Stimulated activated CD8-positive, alpha-beta memory T cell treated with anti-CD3 and anti-CD28 coated beads, Interleukin-15, amount 100 ng/mL, for 1 hour (primary cell): ENCODE results near the gene CHID1.

ENCODE experiments used
- DNase-seq: peaks from one replicate; pipeline ENCODE4 v3.0.0-alpha.2; 2020; ENCODE audit warnings: low read depth

CHID1 gene

DNA sequence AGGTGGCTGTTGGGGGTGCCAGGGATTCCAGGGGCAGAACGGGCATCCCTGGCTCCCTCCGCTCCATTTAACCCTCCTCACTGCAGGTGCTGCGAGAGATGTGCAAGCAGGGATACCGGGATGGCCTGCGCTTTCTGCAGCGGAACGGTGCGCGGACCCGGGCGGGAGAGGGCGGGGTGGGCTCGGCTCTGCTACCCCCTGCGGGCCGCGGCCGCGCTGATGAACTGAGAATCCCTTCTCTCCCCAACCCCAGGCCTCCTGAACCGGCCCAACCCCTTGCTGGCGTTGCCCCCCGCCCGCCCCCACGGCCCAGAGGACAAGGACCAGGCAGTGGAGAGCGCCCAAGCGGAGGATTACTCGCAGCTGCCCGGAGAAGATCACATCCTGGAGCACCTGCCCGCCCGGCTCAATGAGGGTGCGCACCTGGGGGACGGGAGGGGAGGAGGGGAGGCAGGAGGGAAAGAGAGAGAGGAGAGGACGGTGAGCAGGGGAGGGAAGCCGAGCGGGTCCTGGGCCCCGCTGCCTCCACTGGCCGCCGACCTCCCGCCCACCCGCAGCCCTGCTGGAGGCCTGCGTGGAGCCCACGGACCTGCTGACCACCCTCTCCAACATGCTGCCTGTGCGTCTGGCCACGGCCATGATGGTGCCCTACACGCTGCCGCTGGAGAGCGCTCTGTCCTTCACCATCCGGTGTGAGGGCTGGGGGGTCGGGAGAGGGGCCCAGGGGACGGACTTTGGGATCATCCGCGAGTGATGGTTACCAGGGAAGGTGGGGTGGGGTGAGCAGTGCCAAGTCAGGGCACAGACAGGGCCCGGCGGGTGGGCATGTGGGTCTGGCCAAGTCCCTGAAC, 86.9 kb downstream of the CHID1 start:
- DNase-seq: no peak

DNA sequence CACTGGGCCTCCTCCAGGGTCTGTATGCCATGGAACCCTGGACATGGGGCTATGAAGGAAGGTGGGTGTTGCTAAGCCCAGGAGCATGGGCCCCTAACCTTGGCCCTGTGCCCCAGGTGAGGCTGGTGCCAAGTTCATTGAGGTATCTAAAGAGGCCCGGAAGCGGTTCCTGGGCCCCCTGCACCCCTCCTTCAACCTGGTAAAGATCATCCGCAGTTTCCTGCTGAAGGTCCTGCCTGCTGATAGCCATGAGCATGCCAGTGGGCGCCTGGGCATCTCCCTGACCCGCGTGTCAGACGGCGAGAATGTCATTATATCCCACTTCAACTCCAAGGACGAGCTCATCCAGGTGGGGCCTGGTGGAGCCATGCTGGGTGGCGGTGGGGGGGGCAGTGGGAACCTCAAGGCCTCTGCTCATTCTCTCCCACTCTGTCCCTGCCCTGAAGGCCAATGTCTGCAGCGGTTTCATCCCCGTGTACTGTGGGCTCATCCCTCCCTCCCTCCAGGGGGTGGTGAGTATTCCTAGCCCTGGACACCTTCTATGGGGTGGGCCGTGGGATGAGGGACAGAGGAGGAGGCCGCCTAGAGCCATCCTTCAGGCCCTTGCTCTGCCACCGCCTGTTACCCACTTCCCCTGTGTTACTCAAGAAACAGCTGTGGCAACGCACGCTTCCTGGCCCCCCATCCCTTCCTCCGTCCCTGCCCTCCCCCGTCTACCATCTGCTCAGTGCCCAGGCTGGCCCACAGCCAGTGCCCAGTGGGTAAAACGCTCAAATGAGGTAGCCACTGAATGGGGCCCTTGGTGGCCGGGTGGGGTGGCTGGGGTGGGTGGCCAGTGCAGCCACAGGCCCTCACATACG, 88.9 kb downstream of the CHID1 start:
- no peak for DNase-seq

DNA sequence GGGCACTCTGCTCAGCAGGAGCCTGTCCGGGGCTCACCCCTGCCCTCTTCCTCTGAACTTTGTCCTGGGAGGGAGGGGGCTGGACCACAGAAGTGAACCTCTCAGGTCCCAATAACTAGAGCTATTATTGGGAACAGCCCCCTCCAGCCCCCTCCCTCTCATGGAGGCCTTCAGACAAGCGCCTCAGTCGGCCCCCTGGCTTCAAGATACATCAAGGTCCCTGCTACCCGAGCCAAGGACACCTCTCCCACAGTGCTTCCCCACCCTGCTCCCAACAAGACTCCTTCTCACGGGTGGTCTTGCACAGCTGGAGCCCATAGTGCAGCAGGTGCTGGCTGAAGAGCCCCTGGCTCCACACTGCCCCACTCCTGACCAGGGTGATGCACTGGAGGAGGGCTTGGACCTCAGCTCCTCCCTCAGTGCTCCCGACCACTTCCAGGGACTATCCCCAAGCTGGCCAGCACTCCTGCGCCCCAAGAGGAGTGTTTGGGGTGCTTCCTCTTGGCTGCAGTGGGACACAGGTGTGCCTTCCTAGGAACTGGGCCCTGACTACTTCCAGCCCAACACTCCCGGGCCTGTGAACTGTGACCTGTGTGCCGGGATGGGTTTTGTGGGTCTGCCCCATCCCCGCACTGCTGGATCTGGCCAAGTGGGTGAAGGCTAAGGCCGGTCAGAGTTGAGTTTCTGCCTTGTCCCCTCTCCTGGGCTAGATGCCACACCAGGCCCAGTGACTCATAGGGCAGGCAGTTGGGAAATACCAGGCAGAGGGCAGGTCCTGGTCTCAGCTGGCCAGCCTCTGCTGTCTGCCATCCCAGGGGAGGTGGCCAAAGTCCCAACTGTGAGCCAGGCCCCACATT, 89.7 kb downstream of the CHID1 start:
- DNase-seq: no peak

DNA sequence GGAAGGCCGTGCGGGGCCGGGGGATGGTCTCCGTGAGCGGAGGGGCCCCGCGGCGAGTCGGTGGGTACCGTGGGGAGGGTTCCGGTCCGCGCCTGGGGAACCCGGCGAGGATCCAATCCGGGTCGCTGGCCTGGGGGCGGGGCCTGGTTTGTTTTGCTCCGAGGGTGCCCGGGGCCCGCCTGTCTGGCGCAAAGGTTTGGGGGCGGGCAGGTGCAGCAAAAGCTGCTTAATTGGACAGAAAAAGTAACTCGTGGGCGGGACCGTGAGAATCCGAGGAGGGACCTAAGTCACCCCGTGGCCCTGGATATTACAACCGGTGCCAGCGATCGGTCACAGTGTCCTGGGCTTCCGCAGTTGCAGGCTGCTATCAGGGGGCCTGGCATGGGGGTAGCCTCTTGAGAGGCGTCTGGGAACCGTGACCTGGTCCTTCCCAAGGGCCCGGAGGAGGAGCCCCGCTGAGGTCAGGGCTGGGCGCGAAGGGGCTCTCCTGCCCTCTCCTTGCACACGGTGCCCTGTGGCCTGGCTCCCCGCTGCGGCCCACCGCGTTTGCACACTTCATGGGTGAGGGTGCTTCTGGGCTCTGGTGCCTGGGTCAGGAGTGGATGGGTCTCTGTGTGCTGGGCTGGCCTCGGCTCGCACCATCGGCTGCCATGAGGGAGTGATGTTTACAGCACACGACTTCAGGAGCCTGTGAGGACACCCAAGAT, 90.5 kb downstream of the CHID1 start:
- DNase-seq: peak; percentile 88

DNA sequence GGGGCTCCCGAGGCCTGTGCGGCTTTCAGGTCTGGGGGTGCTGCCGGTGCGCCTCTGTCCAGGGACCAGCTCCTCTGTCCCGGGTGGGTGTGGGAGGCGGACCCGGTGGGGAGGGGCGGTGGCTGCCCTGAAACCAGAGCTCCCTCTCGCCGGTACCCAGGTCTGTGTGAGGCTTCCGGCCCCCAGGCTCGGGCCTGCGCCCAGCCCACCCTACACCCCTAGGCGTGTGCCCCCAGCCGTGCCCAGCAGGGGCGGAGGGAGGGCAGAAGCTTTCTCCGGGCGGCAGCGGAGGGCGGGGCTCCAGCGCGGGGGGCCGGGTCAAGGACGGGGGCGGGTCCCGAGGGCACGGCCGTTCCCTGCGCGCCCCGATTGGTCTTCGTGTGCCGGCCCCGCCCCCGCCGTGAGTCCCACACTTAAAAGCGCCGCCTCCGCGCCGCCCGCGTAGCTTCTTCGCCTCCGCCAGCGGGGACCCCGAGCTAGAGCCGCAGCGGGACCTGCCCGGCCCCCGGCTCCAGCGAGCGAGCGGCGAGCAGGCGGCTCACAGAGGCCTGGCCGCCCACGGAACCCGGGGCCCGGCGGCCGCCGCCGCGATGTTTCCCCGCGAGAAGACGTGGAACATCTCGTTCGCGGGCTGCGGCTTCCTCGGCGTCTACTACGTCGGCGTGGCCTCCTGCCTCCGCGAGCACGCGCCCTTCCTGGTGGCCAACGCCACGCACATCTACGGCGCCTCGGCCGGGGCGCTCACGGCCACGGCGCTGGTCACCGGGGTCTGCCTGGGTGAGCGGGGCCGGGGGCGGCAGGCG, 91.3 kb downstream of the CHID1 start:
- DNase-seq: peak; percentile 89

DNA sequence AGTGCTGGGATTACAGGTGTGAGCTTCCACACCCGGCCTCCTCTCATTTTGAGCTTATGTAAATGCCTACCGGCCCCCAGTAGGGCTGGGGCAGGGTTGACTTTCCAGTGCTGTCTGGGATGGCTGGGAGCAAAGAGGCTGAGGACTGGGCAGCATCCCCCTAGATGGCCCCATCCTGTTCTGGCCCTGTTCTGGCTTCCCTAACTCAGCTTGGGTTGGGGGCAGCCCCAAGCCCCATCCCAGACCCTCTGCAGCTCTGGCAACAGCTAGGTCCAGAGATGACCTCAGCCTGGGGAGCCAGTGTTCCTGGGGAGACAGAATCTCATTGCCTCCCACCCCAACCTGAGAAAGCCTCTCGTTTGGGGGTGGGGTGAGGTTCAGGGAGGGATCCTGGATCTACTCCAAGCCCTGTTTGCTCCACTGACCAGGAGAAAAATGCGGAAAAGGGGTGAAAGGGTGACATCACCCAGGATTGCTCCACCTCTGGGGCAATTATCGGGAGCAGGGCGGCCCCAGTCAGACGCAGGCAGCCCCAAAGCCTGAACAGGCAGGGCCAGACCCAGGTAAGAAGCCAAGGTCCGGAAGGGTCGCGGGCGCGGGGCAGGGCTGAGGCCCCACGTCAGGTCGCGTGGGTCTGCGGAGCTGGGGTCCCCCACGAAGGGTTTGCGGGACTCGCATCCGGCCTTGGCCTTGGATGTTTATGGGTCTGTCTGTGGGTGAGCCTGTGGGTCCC, 92.0 kb downstream of the CHID1 start, which contains the start of gene PNPLA2:
Gene PNPLA2, plus strand, starts transcription at position 519 of the 733 bp plus-strand sequence. CDS start 805 bp downstream, outside the sequence.
- DNase-seq: no peak
